GM12865 (cell line): ENCODE results near the gene MRPL58.

Source experiments
- DNase-seq: peaks from one replicate; pipeline ENCODE4 v3.0.0; 2010; ENCODE audit warnings: low read depth
- H3K4me3 ChIP-seq: 2 replicates; pipeline ENCODE4 v1.5.1; 2011; ENCODE audit warnings: mild to moderate bottlenecking, low read depth, low read length, control low read depth
- CTCF ChIP-seq: IDR thresholded peaks from 2 replicates; pipeline ENCODE4 v1.5.1; 2011; ENCODE audit warnings: low read length, control low read depth, low read depth, inconsistent platforms; ENCODE audit not compliant: insufficient read depth; ENCODE audit errors: missing control alignments

Gene MRPL58

GRCh38 chr17:75006653-75007052 lies 5.8 kb upstream of the MRPL58 start:
- DNase-seq = no peak
- H3K4me3 ChIP-seq = no peak overlapping the region
- TF ChIP-seq CTCF = no peak

- no peak for TF ChIP-seq CTCF
- peak; percentile 52 for DNase-seq
- no peak overlapping the region for H3K4me3 ChIP-seq
Observed at GRCh38 chr17:75008373-75008772, 4.1 kb upstream of the MRPL58 start.

GRCh38 chr17:75009139-75009724 lies 3.2 kb upstream of the MRPL58 start:
- DNase-seq = no peak
- H3K4me3 ChIP-seq = no peak overlapping the region
- TF ChIP-seq CTCF = no peak

GRCh38 chr17:75010683-75011400 lies 1.6 kb upstream of the MRPL58 start:
- no peak for DNase-seq
- no peak for TF ChIP-seq CTCF
- H3K4me3 ChIP-seq = no peak overlapping the region

GRCh38 chr17:75011401-75012095 lies 922 bp upstream of the MRPL58 start:
- TF ChIP-seq CTCF = no peak
- no peak for DNase-seq
- H3K4me3 ChIP-seq = no peak overlapping the region; the same call in 1 of the 2 replicates

- H3K4me3 ChIP-seq = peak overlapping the region; percentile 97
- DNase-seq = no peak
- TF ChIP-seq CTCF = no peak
Observed at GRCh38 chr17:75012096-75012345, 449 bp upstream of the MRPL58 start.
